ENCODE results near the gene NUP210L. TPM values are rescaled to one million over a fixed set of nuclear protein-coding genes. Genes with fewer than 3 reads are reported as not detected.

NUP210L gene
- total and polyA plus RNA-seq, 9 of the 15 experiments (the other 6 are each of a cell fraction or from before 2014, with no cell fraction given): 0.01 to 0.04 TPM; not detected in 7

GRCh38 chr1:154182344-154183045 is 27.6 kb upstream of the NUP210L start (continued):
- TF ChIP-seq, protein P1, sequence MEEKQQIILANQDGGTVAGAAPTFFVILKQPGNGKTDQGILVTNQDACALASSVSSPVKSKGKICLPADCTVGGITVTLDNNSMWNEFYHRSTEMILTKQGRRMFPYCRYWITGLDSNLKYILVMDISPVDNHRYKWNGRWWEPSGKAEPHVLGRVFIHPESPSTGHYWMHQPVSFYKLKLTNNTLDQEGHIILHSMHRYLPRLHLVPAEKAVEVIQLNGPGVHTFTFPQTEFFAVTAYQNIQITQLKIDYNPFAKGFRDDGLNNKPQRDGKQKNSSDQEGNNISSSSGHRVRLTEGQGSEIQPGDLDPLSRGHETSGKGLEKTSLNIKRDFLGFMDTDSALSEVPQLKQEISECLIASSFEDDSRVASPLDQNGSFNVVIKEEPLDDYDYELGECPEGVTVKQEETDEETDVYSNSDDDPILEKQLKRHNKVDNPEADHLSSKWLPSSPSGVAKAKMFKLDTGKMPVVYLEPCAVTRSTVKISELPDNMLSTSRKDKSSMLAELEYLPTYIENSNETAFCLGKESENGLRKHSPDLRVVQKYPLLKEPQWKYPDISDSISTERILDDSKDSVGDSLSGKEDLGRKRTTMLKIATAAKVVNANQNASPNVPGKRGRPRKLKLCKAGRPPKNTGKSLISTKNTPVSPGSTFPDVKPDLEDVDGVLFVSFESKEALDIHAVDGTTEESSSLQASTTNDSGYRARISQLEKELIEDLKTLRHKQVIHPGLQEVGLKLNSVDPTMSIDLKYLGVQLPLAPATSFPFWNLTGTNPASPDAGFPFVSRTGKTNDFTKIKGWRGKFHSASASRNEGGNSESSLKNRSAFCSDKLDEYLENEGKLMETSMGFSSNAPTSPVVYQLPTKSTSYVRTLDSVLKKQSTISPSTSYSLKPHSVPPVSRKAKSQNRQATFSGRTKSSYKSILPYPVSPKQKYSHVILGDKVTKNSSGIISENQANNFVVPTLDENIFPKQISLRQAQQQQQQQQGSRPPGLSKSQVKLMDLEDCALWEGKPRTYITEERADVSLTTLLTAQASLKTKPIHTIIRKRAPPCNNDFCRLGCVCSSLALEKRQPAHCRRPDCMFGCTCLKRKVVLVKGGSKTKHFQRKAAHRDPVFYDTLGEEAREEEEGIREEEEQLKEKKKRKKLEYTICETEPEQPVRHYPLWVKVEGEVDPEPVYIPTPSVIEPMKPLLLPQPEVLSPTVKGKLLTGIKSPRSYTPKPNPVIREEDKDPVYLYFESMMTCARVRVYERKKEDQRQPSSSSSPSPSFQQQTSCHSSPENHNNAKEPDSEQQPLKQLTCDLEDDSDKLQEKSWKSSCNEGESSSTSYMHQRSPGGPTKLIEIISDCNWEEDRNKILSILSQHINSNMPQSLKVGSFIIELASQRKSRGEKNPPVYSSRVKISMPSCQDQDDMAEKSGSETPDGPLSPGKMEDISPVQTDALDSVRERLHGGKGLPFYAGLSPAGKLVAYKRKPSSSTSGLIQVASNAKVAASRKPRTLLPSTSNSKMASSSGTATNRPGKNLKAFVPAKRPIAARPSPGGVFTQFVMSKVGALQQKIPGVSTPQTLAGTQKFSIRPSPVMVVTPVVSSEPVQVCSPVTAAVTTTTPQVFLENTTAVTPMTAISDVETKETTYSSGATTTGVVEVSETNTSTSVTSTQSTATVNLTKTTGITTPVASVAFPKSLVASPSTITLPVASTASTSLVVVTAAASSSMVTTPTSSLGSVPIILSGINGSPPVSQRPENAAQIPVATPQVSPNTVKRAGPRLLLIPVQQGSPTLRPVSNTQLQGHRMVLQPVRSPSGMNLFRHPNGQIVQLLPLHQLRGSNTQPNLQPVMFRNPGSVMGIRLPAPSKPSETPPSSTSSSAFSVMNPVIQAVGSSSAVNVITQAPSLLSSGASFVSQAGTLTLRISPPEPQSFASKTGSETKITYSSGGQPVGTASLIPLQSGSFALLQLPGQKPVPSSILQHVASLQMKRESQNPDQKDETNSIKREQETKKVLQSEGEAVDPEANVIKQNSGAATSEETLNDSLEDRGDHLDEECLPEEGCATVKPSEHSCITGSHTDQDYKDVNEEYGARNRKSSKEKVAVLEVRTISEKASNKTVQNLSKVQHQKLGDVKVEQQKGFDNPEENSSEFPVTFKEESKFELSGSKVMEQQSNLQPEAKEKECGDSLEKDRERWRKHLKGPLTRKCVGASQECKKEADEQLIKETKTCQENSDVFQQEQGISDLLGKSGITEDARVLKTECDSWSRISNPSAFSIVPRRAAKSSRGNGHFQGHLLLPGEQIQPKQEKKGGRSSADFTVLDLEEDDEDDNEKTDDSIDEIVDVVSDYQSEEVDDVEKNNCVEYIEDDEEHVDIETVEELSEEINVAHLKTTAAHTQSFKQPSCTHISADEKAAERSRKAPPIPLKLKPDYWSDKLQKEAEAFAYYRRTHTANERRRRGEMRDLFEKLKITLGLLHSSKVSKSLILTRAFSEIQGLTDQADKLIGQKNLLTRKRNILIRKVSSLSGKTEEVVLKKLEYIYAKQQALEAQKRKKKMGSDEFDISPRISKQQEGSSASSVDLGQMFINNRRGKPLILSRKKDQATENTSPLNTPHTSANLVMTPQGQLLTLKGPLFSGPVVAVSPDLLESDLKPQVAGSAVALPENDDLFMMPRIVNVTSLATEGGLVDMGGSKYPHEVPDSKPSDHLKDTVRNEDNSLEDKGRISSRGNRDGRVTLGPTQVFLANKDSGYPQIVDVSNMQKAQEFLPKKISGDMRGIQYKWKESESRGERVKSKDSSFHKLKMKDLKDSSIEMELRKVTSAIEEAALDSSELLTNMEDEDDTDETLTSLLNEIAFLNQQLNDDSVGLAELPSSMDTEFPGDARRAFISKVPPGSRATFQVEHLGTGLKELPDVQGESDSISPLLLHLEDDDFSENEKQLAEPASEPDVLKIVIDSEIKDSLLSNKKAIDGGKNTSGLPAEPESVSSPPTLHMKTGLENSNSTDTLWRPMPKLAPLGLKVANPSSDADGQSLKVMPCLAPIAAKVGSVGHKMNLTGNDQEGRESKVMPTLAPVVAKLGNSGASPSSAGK (IDR thresholded peaks at IDR 0.05): peak; percentile 28
- TF ChIP-seq STAT6 (CRISPR knock-in tag; IDR thresholded peaks at IDR 0.05): 0 out of 2 replicates have a peak, but pooled peaks have one; percentile 45
- TF ChIP-seq CC2D1A (IDR thresholded peaks at IDR 0.05): 0 out of 2 replicates have a peak, but pooled peaks have one; percentile 20
- TF ChIP-seq SIN3B (IDR thresholded peaks at IDR 0.05; ENCODE audit: low read depth): no peak
- TF ChIP-seq IRF2 (CRISPR knock-in tag; IDR thresholded peaks at IDR 0.05): no peak
- no peak for TF ChIP-seq MCM5 (IDR thresholded peaks at IDR 0.05; ENCODE audit: low read depth)
- TF ChIP-seq ERF (CRISPR knock-in tag; IDR thresholded peaks at IDR 0.05): 0 out of 2 replicates have a peak, but pooled peaks have one; percentile 74
- peak; percentile 82; the same call in 1 of the 2 replicates for TF ChIP-seq GTF2E2 (tag; IDR thresholded peaks at IDR 0.05)
- no peak for TF ChIP-seq HNRNPL (IDR thresholded peaks at IDR 0.05; ENCODE audit: low read depth, low read length)
- peak; percentile 23 for TF ChIP-seq PCBP1 (IDR thresholded peaks at IDR 0.05; ENCODE audit: low read depth, low read length, poor library complexity, severe bottlenecking)
- 0 out of 2 replicates have a peak, but pooled peaks have one; percentile 21 for TF ChIP-seq PTBP1 (IDR thresholded peaks at IDR 0.05; ENCODE audit: low read depth, low read length)
- peak in 1 of 2 experiments; percentile 94; a peak in 1 of 4 replicates for TF ChIP-seq HDAC1 (IDR thresholded peaks at IDR 0.05)
- no peak for TF ChIP-seq BHLHE40 (IDR thresholded peaks at IDR 0.05; ENCODE audit: low read length)
- peak; percentile 72 for TF ChIP-seq SPI1 (IDR thresholded peaks at IDR 0.05; ENCODE audit: borderline replicate concordance, low read depth, low read length)

Data from K562 (cell line).